H1 (cell line): ENCODE results near the gene KCNMA1. TPM values are rescaled to one million over a fixed set of nuclear protein-coding genes. Genes with fewer than 3 reads are reported as not detected.

Source experiments
- EZH2 ChIP-seq: fragments of 200-600 bp; sonication (generic); IDR thresholded peaks from 2 replicates; pipeline ENCODE4 v1.7.1; 2012; ENCODE audit warnings: low read depth, mild to moderate bottlenecking, moderate library complexity, low read length, inconsistent platforms; ENCODE audit not compliant: severe bottlenecking
- KDM4A ChIP-seq: IDR thresholded peaks from one replicate; pipeline ENCODE4 v1.7.1; 2012; ENCODE audit warnings: low read depth, mild to moderate bottlenecking, moderate library complexity, low read length, inconsistent platforms; ENCODE audit not compliant: severe bottlenecking
- NRF1 ChIP-seq: IDR thresholded peaks from 2 replicates; pipeline ENCODE4 v1.6.1; 2011; ENCODE audit warnings: mild to moderate bottlenecking, low read depth, low read length, improper control_type of control experiment
- SP2 ChIP-seq: IDR thresholded peaks from 2 replicates; pipeline ENCODE4 v1.6.1; 2012; ENCODE audit warnings: mild to moderate bottlenecking, low read length, inconsistent platforms
- YY1 ChIP-seq: IDR thresholded peaks from 2 replicates; pipeline ENCODE4 v1.6.1; 2011; ENCODE audit warnings: low read depth, mild to moderate bottlenecking, low read length
- ZNF274 ChIP-seq: IDR thresholded peaks from 2 replicates; pipeline ENCODE4 v1.7.0; 2012; ENCODE audit warnings: low read length, borderline replicate concordance; ENCODE audit errors: extremely low read depth
- polyA plus RNA-seq, 7 experiments: library from polyadenylated mRNA; depleted of rRNA in 3 of 7; stranded (reverse) in 5 of 7; unstranded in 2 of 7; fragments of >200 nt in 5 of 7; fragments of 200-250 nt in 2 of 7; gene quantifications; 1 replicate in 5 of 7; 2 replicates in 1 of 7; 4 replicates in 1 of 7; pipeline versions ENCODE4 v1.2.1 to v1.2.3, GENCODE V29; 2011 to 2013; ENCODE audit warnings: missing spikeins in 2 of 7, mixed read lengths in 2 of 7
- total RNA-seq: library from RNA; stranded (reverse); fragmentation: NEBNext Ultra II Directional; extraction: Animal tissue kit (Norgen Biotek cat#: 25700); gene quantifications from 2 replicates; pipeline ENCODE4 v1.2.1, GENCODE V29; 2021

The KCNMA1 gene
- total and polyA plus RNA-seq, 2 of the 8 experiments (the other 6 are each of a cell fraction or from before 2014, with no cell fraction given), result 10.2 to 11.1 TPM

GRCh38 chr10:77490534-77491314 lies 146.9 kb downstream of the KCNMA1 start (continued):
- TF ChIP-seq ZNF274 (no peak), NRF1 (no peak), EZH2 (no peak), SP2 (no peak), YY1 (no peak), KDM4A (no peak)
